IgD-negative memory B cell (primary cell): Measurements from ENCODE around the gene OR5V1. TPM values are rescaled to one million over a fixed set of nuclear protein-coding genes. Genes with fewer than 3 reads are reported as not detected.
"Not testable (repeated sequence)": the region's sequence is repeated elsewhere in the genome, so short reads cannot be mapped to it uniquely, and the experiment has no call there.

Source experiments
- H3K27ac Mint-ChIP-seq, 3 donors: one replicate each; pipeline ENCODE4 v1.8.0; 2020 to 2022; ENCODE audit warnings: mild to moderate bottlenecking in 3 of 3, mixed read lengths in 3 of 3, moderate library complexity in 1 of 3
- H3K27me3 Mint-ChIP-seq: one replicate; pipeline ENCODE4 v1.8.0; 2021; ENCODE audit warnings: mixed read lengths
- H3K36me3 Mint-ChIP-seq: one replicate; pipeline ENCODE4 v1.8.0; 2020; ENCODE audit warnings: mild to moderate bottlenecking, mixed read lengths
- H3K4me1 Mint-ChIP-seq, 3 donors: one replicate each; pipeline ENCODE4 v1.8.0; 2020 to 2022; ENCODE audit warnings: mixed read lengths in 3 of 3, mild to moderate bottlenecking in 1 of 3
- H3K4me3 Mint-ChIP-seq, 4 donors: one replicate each; pipeline ENCODE4 v1.8.0; 2020 to 2022; ENCODE audit warnings: mild to moderate bottlenecking in 4 of 4, mixed read lengths in 4 of 4, moderate library complexity in 3 of 4
- H3K9me3 Mint-ChIP-seq, 3 donors: one replicate each; pipeline ENCODE4 v1.8.0; 2020 to 2021; ENCODE audit warnings: mixed read lengths in 3 of 3, mild to moderate bottlenecking in 1 of 3
- polyA plus RNA-seq: library from polyadenylated mRNA; unstranded; fragments of 300-500 nt; fragmentation: Illumina TruSeq; gene quantifications from one replicate; pipeline ENCODE4 v1.2.3, GENCODE V29; 2021

Gene OR5V1
- not detected for polyA plus RNA-seq

- no peaks in the 10 kb centered on the region for H3K27me3 Mint-ChIP-seq
- H3K27ac Mint-ChIP-seq = no peak within 1 kb of the TSS
- H3K4me3 Mint-ChIP-seq = no peak within 1 kb of the TSS
- H3K4me1 Mint-ChIP-seq = peaks cover 0 to 1% (median 0%) of the 10 kb centered on the region in 3 donors
- H3K9me3 Mint-ChIP-seq = peaks cover 0 to 3% (median 0%) of the 10 kb centered on the region in 3 donors
- no peaks in the 10 kb centered on the region for H3K36me3 Mint-ChIP-seq
Measured at GRCh38 chr6:29368765-29369164, at the start of gene OR5V1. TSS of gene OR5V1 (minus strand) at chr6:29368865. CDS start at chr6:29356195, 12,670 bp downstream.

- Mint-ChIP-seq H3K9me3 (peaks cover 0 to 8% (median 3%) of the 10 kb centered on the region in 3 donors), H3K36me3 (no peaks in the 10 kb centered on the region), H3K4me1 (no peaks in the 10 kb centered on the region), H3K4me3 (no peak within 1 kb of the TSS), H3K27ac (no peak within 1 kb of the TSS), H3K27me3 (peaks cover 9% of the 10 kb centered on the region)
Measured at GRCh38 chr6:29414588-29414987, 45.9 kb upstream of the OR5V1 start, which contains the start of gene OR12D1. TSS of gene OR12D1 (plus strand) at chr6:29414928.

- peaks cover 4% of the 10 kb centered on the region for H3K36me3 Mint-ChIP-seq
- H3K4me1 Mint-ChIP-seq = no peaks in the 10 kb centered on the region
- H3K27me3 Mint-ChIP-seq = peaks cover 12% of the 10 kb centered on the region
Measured at GRCh38 chr6:29403801-29404200, 35.1 kb upstream of the OR5V1 start.

GRCh38 chr6:29399525-29399924, 30.9 kb upstream of the OR5V1 start:
- no peaks in the 10 kb centered on the region for H3K9me3 Mint-ChIP-seq
- no peak overlapping the region for H3K4me3 Mint-ChIP-seq
- no peak overlapping the region for H3K27ac Mint-ChIP-seq
- H3K36me3 Mint-ChIP-seq = no peaks in the 10 kb centered on the region
- peaks cover 5% of the 10 kb centered on the region for H3K27me3 Mint-ChIP-seq
- H3K4me1 Mint-ChIP-seq = no peaks in the 10 kb centered on the region

More at GRCh38 chr6:29403801-29404200, 35.1 kb upstream of the OR5V1 start:
- peaks cover 2 to 11% (median 7%) of the 10 kb centered on the region in 3 donors for H3K9me3 Mint-ChIP-seq
- no peak overlapping the region for H3K27ac Mint-ChIP-seq
- H3K4me3 Mint-ChIP-seq = no peak overlapping the region

- Mint-ChIP-seq H3K27me3 (peaks cover 2% of the 10 kb centered on the region), H3K27ac (no peak within 1 kb of the TSS), H3K4me3 (no peak within 1 kb of the TSS), H3K4me1 (no peaks in the 10 kb centered on the region), H3K9me3 (no peaks in the 10 kb centered on the region), H3K36me3 (no peaks in the 10 kb centered on the region)
Measured at GRCh38 chr6:29395331-29395730, 26.7 kb upstream of the OR5V1 start, which contains the start of gene OR12D2. TSS of gene OR12D2 (plus strand) at chr6:29395631. CDS start at chr6:29396700, 1,069 bp downstream.

GRCh38 chr6:29388533-29388932, 19.9 kb upstream of the OR5V1 start:
- Mint-ChIP-seq H3K4me1 (no peaks in the 10 kb centered on the region), H3K27ac (no peak overlapping the region), H3K9me3 (no peaks in the 10 kb centered on the region), H3K4me3 (no peak overlapping the region), H3K36me3 (peaks cover 3% of the 10 kb centered on the region), H3K27me3 (peaks cover 5% of the 10 kb centered on the region)

- H3K4me1 Mint-ChIP-seq = no peaks in the 10 kb centered on the region
- H3K27me3 Mint-ChIP-seq = peaks cover 1% of the 10 kb centered on the region
- no peak overlapping the region for H3K4me3 Mint-ChIP-seq
- H3K9me3 Mint-ChIP-seq = peaks cover 0 to 3% (median 0%) of the 10 kb centered on the region in 3 donors
- H3K36me3 Mint-ChIP-seq = no peaks in the 10 kb centered on the region
- H3K27ac Mint-ChIP-seq = no peak overlapping the region
Measured at GRCh38 chr6:29376003-29376402, 7.3 kb upstream of the OR5V1 start.

- no peak within 1 kb of the TSS for H3K4me3 Mint-ChIP-seq
- H3K4me1 Mint-ChIP-seq = no peaks in the 10 kb centered on the region
- H3K27me3 Mint-ChIP-seq = peaks cover 1% of the 10 kb centered on the region
- H3K27ac Mint-ChIP-seq = no peak within 1 kb of the TSS
- peaks cover 0 to 7% (median 0%) of the 10 kb centered on the region in 3 donors for H3K9me3 Mint-ChIP-seq
- no peaks in the 10 kb centered on the region for H3K36me3 Mint-ChIP-seq
Measured at GRCh38 chr6:29375191-29375590, 6.5 kb upstream of the OR5V1 start, which contains the start of gene OR12D3. TSS of gene OR12D3 (minus strand) at chr6:29375291. CDS start at chr6:29375287, 4 bp downstream.

- H3K4me1 Mint-ChIP-seq = no peaks in the 10 kb centered on the region
- H3K4me3 Mint-ChIP-seq = no peak overlapping the region
- H3K36me3 Mint-ChIP-seq = no peaks in the 10 kb centered on the region
- no peak overlapping the region for H3K27ac Mint-ChIP-seq
- H3K9me3 Mint-ChIP-seq = peaks cover 0 to 8% (median 2%) of the 10 kb centered on the region in 3 donors
- peaks cover 26% of the 10 kb centered on the region for H3K27me3 Mint-ChIP-seq
Measured at GRCh38 chr6:29355603-29356002, 13.1 kb downstream of the OR5V1 start.

- Mint-ChIP-seq H3K4me3 (no peak overlapping the region), H3K36me3 (no peaks in the 10 kb centered on the region), H3K27me3 (peaks cover 26% of the 10 kb centered on the region), H3K9me3 (peaks cover 0 to 8% (median 3%) of the 10 kb centered on the region in 3 donors), H3K4me1 (no peaks in the 10 kb centered on the region), H3K27ac (no peak overlapping the region)
Measured at GRCh38 chr6:29354980-29355379, 13.7 kb downstream of the OR5V1 start.

GRCh38 chr6:29349348-29349747, 19.3 kb downstream of the OR5V1 start:
- H3K4me3 Mint-ChIP-seq, H3K27ac Mint-ChIP-seq, H3K4me1 Mint-ChIP-seq, H3K36me3 Mint-ChIP-seq: not testable (repeated sequence)
- H3K9me3 Mint-ChIP-seq = peaks cover 0 to 10% (median 6%) of the 10 kb centered on the region in 3 donors
- H3K27me3 Mint-ChIP-seq = peaks cover 12% of the 10 kb centered on the region

- Mint-ChIP-seq H3K9me3 (peaks cover 0 to 8% (median 2%) of the 10 kb centered on the region in 3 donors), H3K27me3 (peaks cover 1% of the 10 kb centered on the region), H3K4me3 (no peak overlapping the region), H3K4me1 (no peaks in the 10 kb centered on the region), H3K36me3 (no peaks in the 10 kb centered on the region), H3K27ac (no peak overlapping the region)
Measured at GRCh38 chr6:29345380-29345779, 23.3 kb downstream of the OR5V1 start.

- H3K27me3 Mint-ChIP-seq = peaks cover 3% of the 10 kb centered on the region
- no peaks in the 10 kb centered on the region for H3K4me1 Mint-ChIP-seq
- H3K36me3 Mint-ChIP-seq = peaks cover 3% of the 10 kb centered on the region
- H3K4me3 Mint-ChIP-seq = no peak overlapping the region
- peaks cover 0 to 1% (median 0%) of the 10 kb centered on the region in 3 donors for H3K9me3 Mint-ChIP-seq
- no peak overlapping the region for H3K27ac Mint-ChIP-seq
Measured at GRCh38 chr6:29336269-29336668, 32.4 kb downstream of the OR5V1 start.

- Mint-ChIP-seq H3K27ac (no peak overlapping the region), H3K36me3 (peaks cover 3% of the 10 kb centered on the region), H3K4me1 (no peaks in the 10 kb centered on the region), H3K27me3 (peaks cover 5% of the 10 kb centered on the region), H3K4me3 (no peak overlapping the region), H3K9me3 (peaks cover 0 to 1% (median 0%) of the 10 kb centered on the region in 3 donors)
Measured at GRCh38 chr6:29332676-29333075, 36.0 kb downstream of the OR5V1 start.

GRCh38 chr6:29325777-29326176, 42.9 kb downstream of the OR5V1 start:
- no peaks in the 10 kb centered on the region for H3K4me1 Mint-ChIP-seq
- H3K4me3 Mint-ChIP-seq = no peak overlapping the region
- peaks cover 8% of the 10 kb centered on the region for H3K27me3 Mint-ChIP-seq
- H3K27ac Mint-ChIP-seq = no peak overlapping the region
- H3K9me3 Mint-ChIP-seq = no peaks in the 10 kb centered on the region
- H3K36me3 Mint-ChIP-seq = no peaks in the 10 kb centered on the region

- H3K4me3 Mint-ChIP-seq, H3K27ac Mint-ChIP-seq, H3K36me3 Mint-ChIP-seq, H3K4me1 Mint-ChIP-seq, H3K9me3 Mint-ChIP-seq, H3K27me3 Mint-ChIP-seq: not testable (repeated sequence)
Measured at GRCh38 chr6:29323332-29323731, 45.3 kb downstream of the OR5V1 start.
